ENCODE data around the gene RHOXF2. TPM values are rescaled to one million over a fixed set of nuclear protein-coding genes. Genes with fewer than 3 reads are reported as not detected.
A peak's percentile ranks its signal among the peaks of the same experiment; 100 is the strongest.
"Not testable (repeated sequence)": the region's sequence is repeated elsewhere in the genome, so short reads cannot be mapped to it uniquely, and the experiment has no call there.

RHOXF2 gene
- total and polyA plus RNA-seq, 5 donors = not detected

GRCh38 chrX:120144178-120144844 is 14.1 kb upstream of the RHOXF2 start:
- ATAC-seq = no peak
- Histone ChIP-seq H3K9me3 (ENCODE audit: control insufficient read depth, low read length) (no peaks in the 10 kb centered on the region), H3K27ac (ENCODE audit: low read length) (no peak overlapping the region), H3K4me1 (ENCODE audit: control insufficient read depth, insufficient read depth, low read length) (no peaks in the 10 kb centered on the region), H3K27me3 (ENCODE audit: control insufficient read depth, insufficient read depth) (no peaks in the 10 kb centered on the region), H3K4me3 (ENCODE audit: low read length) (no peak overlapping the region)
- DNase-seq = peak in 2 of 3 donors; percentile 22 to 54
- WGBS = 16% methylated on average over 12 of the region's 12 CpGs
- intact Hi-C loops (cut with DNase I) = no loop called here

- intact Hi-C loops (cut with DNase I) = no loop called here
- H3K4me3 ChIP-seq (ENCODE audit: low read length) = no peak overlapping the region
- DNase-seq (no peak), ATAC-seq (no peak)
- H3K4me1 ChIP-seq (ENCODE audit: control insufficient read depth, insufficient read depth, low read length) = no peaks in the 10 kb centered on the region
- H3K9me3 ChIP-seq (ENCODE audit: control insufficient read depth, low read length) = no peaks in the 10 kb centered on the region
- H3K27me3 ChIP-seq (ENCODE audit: control insufficient read depth, insufficient read depth) = no peaks in the 10 kb centered on the region
- H3K27ac ChIP-seq (ENCODE audit: low read length) = no peak overlapping the region
- WGBS = 68% methylated on average over 4 of the region's 4 CpGs
Measured at GRCh38 chrX:120145295-120145925, 13.0 kb upstream of the RHOXF2 start.

GRCh38 chrX:120146323-120146722 is 12.1 kb upstream of the RHOXF2 start:
- 77% methylated on average over 1 of the region's 1 CpG for WGBS
- DNase-seq; H3K9me3 ChIP-seq (ENCODE audit: control insufficient read depth, low read length); H3K27ac ChIP-seq (ENCODE audit: low read length); ATAC-seq; H3K4me3 ChIP-seq (ENCODE audit: low read length); H3K4me1 ChIP-seq (ENCODE audit: control insufficient read depth, insufficient read depth, low read length); H3K27me3 ChIP-seq (ENCODE audit: control insufficient read depth, insufficient read depth); intact Hi-C loops (cut with DNase I): not testable (repeated sequence)

- Histone ChIP-seq H3K27me3 (ENCODE audit: control insufficient read depth, insufficient read depth) (no peaks in the 10 kb centered on the region), H3K9me3 (ENCODE audit: control insufficient read depth, low read length) (no peaks in the 10 kb centered on the region), H3K4me3 (ENCODE audit: low read length) (no peak overlapping the region), H3K4me1 (ENCODE audit: control insufficient read depth, insufficient read depth, low read length) (no peaks in the 10 kb centered on the region), H3K27ac (ENCODE audit: low read length) (no peak overlapping the region)
- intact Hi-C loops (cut with DNase I) = no loop called here
- DNase-seq = no peak
- ATAC-seq = no peak
- WGBS = 89% methylated on average over 8 of the region's 8 CpGs
Measured at GRCh38 chrX:120147537-120147936, 10.9 kb upstream of the RHOXF2 start.

GRCh38 chrX:120150109-120150744 is 8.2 kb upstream of the RHOXF2 start:
- H3K4me1 ChIP-seq (ENCODE audit: control insufficient read depth, insufficient read depth, low read length); H3K9me3 ChIP-seq (ENCODE audit: control insufficient read depth, low read length); H3K27ac ChIP-seq (ENCODE audit: low read length); DNase-seq; intact Hi-C loops (cut with DNase I); H3K4me3 ChIP-seq (ENCODE audit: low read length); H3K27me3 ChIP-seq (ENCODE audit: control insufficient read depth, insufficient read depth): not testable (repeated sequence)
- no CpG with 5 or more reads among the region's 12 CpGs for WGBS
- peak in 1 of 2 donors; percentile 47 for ATAC-seq

GRCh38 chrX:120159086-120159485 is 673 bp downstream of the RHOXF2 start:
- intact Hi-C loops (cut with DNase I); H3K27me3 ChIP-seq (ENCODE audit: control insufficient read depth, insufficient read depth); H3K4me1 ChIP-seq (ENCODE audit: control insufficient read depth, insufficient read depth, low read length); ATAC-seq; H3K27ac ChIP-seq (ENCODE audit: low read length); H3K4me3 ChIP-seq (ENCODE audit: low read length); H3K9me3 ChIP-seq (ENCODE audit: control insufficient read depth, low read length); DNase-seq: not testable (repeated sequence)
- 96% methylated on average over 25 of the region's 33 CpGs for WGBS

GRCh38 chrX:120193254-120193653 is 34.8 kb downstream of the RHOXF2 start:
- H3K9me3 ChIP-seq (ENCODE audit: control insufficient read depth, low read length); H3K27ac ChIP-seq (ENCODE audit: low read length); H3K4me3 ChIP-seq (ENCODE audit: low read length); ATAC-seq; intact Hi-C loops (cut with DNase I); H3K27me3 ChIP-seq (ENCODE audit: control insufficient read depth, insufficient read depth); H3K4me1 ChIP-seq (ENCODE audit: control insufficient read depth, insufficient read depth, low read length); DNase-seq: not testable (repeated sequence)
- WGBS = no CpG with 5 or more reads among the region's 6 CpGs

- ATAC-seq; H3K27ac ChIP-seq (ENCODE audit: low read length); H3K9me3 ChIP-seq (ENCODE audit: control insufficient read depth, low read length); H3K27me3 ChIP-seq (ENCODE audit: control insufficient read depth, insufficient read depth); DNase-seq; intact Hi-C loops (cut with DNase I); H3K4me3 ChIP-seq (ENCODE audit: low read length); H3K4me1 ChIP-seq (ENCODE audit: control insufficient read depth, insufficient read depth, low read length): not testable (repeated sequence)
- no CpG with 5 or more reads among the region's 2 CpGs for WGBS
Measured at GRCh38 chrX:120193720-120194119, 35.3 kb downstream of the RHOXF2 start.

- H3K27ac ChIP-seq (ENCODE audit: low read length); H3K9me3 ChIP-seq (ENCODE audit: control insufficient read depth, low read length); H3K4me1 ChIP-seq (ENCODE audit: control insufficient read depth, insufficient read depth, low read length); DNase-seq; H3K27me3 ChIP-seq (ENCODE audit: control insufficient read depth, insufficient read depth); intact Hi-C loops (cut with DNase I); H3K4me3 ChIP-seq (ENCODE audit: low read length): not testable (repeated sequence)
- WGBS = no CpG with 5 or more reads among the region's 6 CpGs
- ATAC-seq = peak in 1 of 2 donors; percentile 41
Measured at GRCh38 chrX:120195786-120196185, 37.4 kb downstream of the RHOXF2 start.

- no CpG with 5 or more reads among the region's 8 CpGs for WGBS
- H3K4me3 ChIP-seq (ENCODE audit: low read length); intact Hi-C loops (cut with DNase I); ATAC-seq; H3K27ac ChIP-seq (ENCODE audit: low read length); DNase-seq; H3K27me3 ChIP-seq (ENCODE audit: control insufficient read depth, insufficient read depth); H3K9me3 ChIP-seq (ENCODE audit: control insufficient read depth, low read length); H3K4me1 ChIP-seq (ENCODE audit: control insufficient read depth, insufficient read depth, low read length): not testable (repeated sequence)
Measured at GRCh38 chrX:120196626-120197283, 38.3 kb downstream of the RHOXF2 start.

- H3K9me3 ChIP-seq (ENCODE audit: control insufficient read depth, low read length) = no peaks in the 10 kb centered on the region
- WGBS = 90% methylated on average over 11 of the region's 11 CpGs
- no peak for ATAC-seq
- DNase-seq = no peak
- H3K4me1 ChIP-seq (ENCODE audit: control insufficient read depth, insufficient read depth, low read length) = no peaks in the 10 kb centered on the region
- intact Hi-C loops (cut with DNase I) = no loop called here
- no peaks in the 10 kb centered on the region for H3K27me3 ChIP-seq (ENCODE audit: control insufficient read depth, insufficient read depth)
- H3K4me3 ChIP-seq (ENCODE audit: low read length) = no peak overlapping the region
- H3K27ac ChIP-seq (ENCODE audit: low read length) = no peak overlapping the region
Measured at GRCh38 chrX:120200851-120201250, 42.4 kb downstream of the RHOXF2 start.
